Keratinocyte (primary cell): ENCODE data around the gene MFAP3L. TPM values are rescaled to one million over a fixed set of nuclear protein-coding genes. Genes with fewer than 3 reads are reported as not detected.

Source experiments
- DNase-seq: peaks from one replicate; pipeline ENCODE4 v3.0.0-alpha.2; 2011; ENCODE audit warnings: low read depth, missing footprints, low spot score
- FAIRE-seq: peaks from 2 replicates; lab custom pipeline; 2011; peaks lifted over from hg19 to GRCh38; lab: Jason Lieb, UNC
- H2AFZ ChIP-seq: 2 replicates; pipeline ENCODE4 v1.6.0; 2012; ENCODE audit warnings: low read length, control low read depth, inconsistent platforms; ENCODE audit not compliant: control insufficient read depth
- H3K27ac ChIP-seq: 2 replicates; pipeline ENCODE4 v1.5.1; 2011; ENCODE audit warnings: low read length; ENCODE audit not compliant: control insufficient read depth, insufficient read depth
- H3K27me3 ChIP-seq: 3 replicates; pipeline ENCODE4 v1.6.0; 2011; ENCODE audit warnings: low read length; ENCODE audit not compliant: control insufficient read depth, insufficient read depth; ENCODE audit errors: extremely low read depth
- H3K36me3 ChIP-seq, 2 experiments: 2 replicates in 1 of 2; 3 replicates in 1 of 2; pipeline ENCODE4 v1.5.1; 2011; ENCODE audit warnings: low read length in 2 of 2, mild to moderate bottlenecking in 1 of 2; ENCODE audit not compliant: control insufficient read depth in 2 of 2, insufficient read depth in 2 of 2; ENCODE audit errors: extremely low read depth in 1 of 2
- H3K4me1 ChIP-seq: 3 replicates; pipeline ENCODE4 v1.5.1; 2011; ENCODE audit warnings: low read length; ENCODE audit not compliant: control insufficient read depth, insufficient read depth; ENCODE audit errors: extremely low read depth
- H3K4me2 ChIP-seq: 3 replicates; pipeline ENCODE4 v1.6.0; 2011; ENCODE audit warnings: low read depth, low read length; ENCODE audit not compliant: control insufficient read depth, insufficient read depth; ENCODE audit errors: extremely low read depth
- H3K4me3 ChIP-seq, 3 experiments: fragments of 200-600 bp in 1 of 3; sonication (generic) in 1 of 3; 2 replicates in 2 of 3; 3 replicates in 1 of 3; pipeline ENCODE4 v1.5.1; 2011 to 2016; ENCODE audit warnings: low read length in 3 of 3, mild to moderate bottlenecking in 3 of 3, control low read depth in 2 of 3, inconsistent platforms in 1 of 3, low read depth in 1 of 3, mixed read lengths in 1 of 3, mixed run types in 1 of 3, moderate library complexity in 1 of 3; ENCODE audit not compliant: control insufficient read depth in 2 of 3, insufficient read depth in 2 of 3; ENCODE audit errors: extremely low read depth in 1 of 3
- H3K79me2 ChIP-seq: 2 replicates; pipeline ENCODE4 v1.6.0; 2012; ENCODE audit warnings: low read length; ENCODE audit not compliant: control insufficient read depth, insufficient read depth
- H3K9ac ChIP-seq: 3 replicates; pipeline ENCODE4 v1.6.0; 2011; ENCODE audit warnings: low read length; ENCODE audit not compliant: control insufficient read depth, insufficient read depth; ENCODE audit errors: extremely low read depth
- H3K9me1 ChIP-seq: 3 replicates; pipeline ENCODE4 v1.6.0; 2011; ENCODE audit warnings: low read length; ENCODE audit not compliant: control insufficient read depth, insufficient read depth; ENCODE audit errors: extremely low read depth
- H3K9me3 ChIP-seq: 2 replicates; pipeline ENCODE4 v1.5.1; 2012; ENCODE audit warnings: low read depth, low read length; ENCODE audit not compliant: control insufficient read depth
- H4K20me1 ChIP-seq: 3 replicates; pipeline ENCODE4 v1.6.0; 2011; ENCODE audit warnings: low read length; ENCODE audit not compliant: control insufficient read depth, insufficient read depth; ENCODE audit errors: extremely low read depth
- EZH2 ChIP-seq: IDR thresholded peaks from one replicate; pipeline ENCODE4 v1.6.1; 2012; ENCODE audit warnings: inconsistent platforms, mild to moderate bottlenecking, low read length, moderate library complexity
- dilution Hi-C: fragments of 300-500 bp; cut with MboI; formaldehyde crosslinking; loops from one replicate; pipeline ENCODE4 v1.7.0; 2020; ENCODE audit warnings: low sequenced_read_pairs; ENCODE audit not compliant: extremely low pct_ligation_motif_present
- polyA plus RNA-seq, 5 experiments: library from polyadenylated mRNA; depleted of rRNA in 3 of 5; stranded (reverse) in 3 of 5; stranded (forward) in 1 of 5; unstranded in 1 of 5; fragments of >200 nt; gene quantifications; 1 replicate in 1 of 5; 2 replicates in 3 of 5; 3 replicates in 1 of 5; pipeline versions ENCODE4 v1.2.1 to v1.2.3, GENCODE V29; 2011 to 2012; ENCODE audit warnings: missing spikeins in 2 of 5, low read depth in 1 of 5, low replicate concordance in 1 of 5
- TF ChIP-seq, protein P1 (sequence below), 3 experiments: IDR thresholded peaks in 1 of 3; conservative IDR thresholded peaks in 1 of 3; optimal IDR thresholded peaks in 1 of 3; 2 replicates in 2 of 3; 3 replicates in 1 of 3; pipeline versions ENCODE3 to v1.5.1; 2011; ENCODE audit warnings: low read length in 3 of 3, mild to moderate bottlenecking in 3 of 3, moderate library complexity in 2 of 3, control low read depth in 1 of 3, inconsistent platforms in 1 of 3; ENCODE audit not compliant: insufficient read depth in 2 of 3; ENCODE audit errors: extremely low read depth in 1 of 3

The MFAP3L gene
- polyA plus RNA-seq, 1 donor (not counting 4 experiments of a cell fraction or from before 2014, with no cell fraction given), result 7.6 TPM

DNA sequence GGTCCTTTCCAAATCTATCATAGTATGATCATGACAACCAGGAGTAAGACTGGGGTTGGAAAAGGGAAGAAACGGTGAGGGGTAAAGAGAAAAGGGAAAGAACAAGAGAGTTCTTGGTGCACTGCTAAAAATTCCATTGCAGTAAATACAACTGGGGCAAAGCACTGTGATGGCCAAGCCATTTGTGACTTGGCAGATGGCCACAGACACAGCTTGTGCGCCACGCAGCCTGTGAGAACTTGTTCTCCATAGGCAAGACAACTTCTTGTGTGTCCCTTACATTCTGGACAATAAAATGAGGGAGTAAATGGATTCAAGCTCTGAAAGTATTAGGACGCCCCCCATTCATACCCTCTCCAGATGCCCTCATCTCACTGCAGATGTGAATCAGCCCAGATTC, 10.9 kb downstream of the MFAP3L start:
- H3K9ac ChIP-seq, result no peak overlapping the region
- H3K4me1 ChIP-seq, result no peaks in the 10 kb centered on the region
- H3K4me3 ChIP-seq, result no peak overlapping the region
- no peak overlapping the region for H2AFZ ChIP-seq
- dilution Hi-C loops, result no loop called here
- no peak for DNase-seq
- H3K9me1 ChIP-seq, result no peaks in the 10 kb centered on the region
- H3K27ac ChIP-seq, result no peak overlapping the region
- H3K27me3 ChIP-seq, result no peaks in the 10 kb centered on the region
- H4K20me1 ChIP-seq, result no peaks in the 10 kb centered on the region
- H3K79me2 ChIP-seq, result no peaks in the 10 kb centered on the region
- no peaks in the 10 kb centered on the region for H3K9me3 ChIP-seq
- H3K4me2 ChIP-seq, result no peak overlapping the region
- no peak for FAIRE-seq
- TF ChIP-seq, protein P1, sequence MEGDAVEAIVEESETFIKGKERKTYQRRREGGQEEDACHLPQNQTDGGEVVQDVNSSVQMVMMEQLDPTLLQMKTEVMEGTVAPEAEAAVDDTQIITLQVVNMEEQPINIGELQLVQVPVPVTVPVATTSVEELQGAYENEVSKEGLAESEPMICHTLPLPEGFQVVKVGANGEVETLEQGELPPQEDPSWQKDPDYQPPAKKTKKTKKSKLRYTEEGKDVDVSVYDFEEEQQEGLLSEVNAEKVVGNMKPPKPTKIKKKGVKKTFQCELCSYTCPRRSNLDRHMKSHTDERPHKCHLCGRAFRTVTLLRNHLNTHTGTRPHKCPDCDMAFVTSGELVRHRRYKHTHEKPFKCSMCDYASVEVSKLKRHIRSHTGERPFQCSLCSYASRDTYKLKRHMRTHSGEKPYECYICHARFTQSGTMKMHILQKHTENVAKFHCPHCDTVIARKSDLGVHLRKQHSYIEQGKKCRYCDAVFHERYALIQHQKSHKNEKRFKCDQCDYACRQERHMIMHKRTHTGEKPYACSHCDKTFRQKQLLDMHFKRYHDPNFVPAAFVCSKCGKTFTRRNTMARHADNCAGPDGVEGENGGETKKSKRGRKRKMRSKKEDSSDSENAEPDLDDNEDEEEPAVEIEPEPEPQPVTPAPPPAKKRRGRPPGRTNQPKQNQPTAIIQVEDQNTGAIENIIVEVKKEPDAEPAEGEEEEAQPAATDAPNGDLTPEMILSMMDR (optimal IDR thresholded peaks at IDR 0.05 in 1 of 3, IDR thresholded peaks at IDR 0.05 in 1 of 3, conservative IDR thresholded peaks at IDR 0.05 in 1 of 3; ENCODE audit: extremely low read depth in 1 of 3, insufficient read depth in 2 of 3, low read length in 3 of 3), result no peak
- no peak for TF ChIP-seq EZH2
- H3K36me3 ChIP-seq, result no peaks in the 10 kb centered on the region

DNA sequence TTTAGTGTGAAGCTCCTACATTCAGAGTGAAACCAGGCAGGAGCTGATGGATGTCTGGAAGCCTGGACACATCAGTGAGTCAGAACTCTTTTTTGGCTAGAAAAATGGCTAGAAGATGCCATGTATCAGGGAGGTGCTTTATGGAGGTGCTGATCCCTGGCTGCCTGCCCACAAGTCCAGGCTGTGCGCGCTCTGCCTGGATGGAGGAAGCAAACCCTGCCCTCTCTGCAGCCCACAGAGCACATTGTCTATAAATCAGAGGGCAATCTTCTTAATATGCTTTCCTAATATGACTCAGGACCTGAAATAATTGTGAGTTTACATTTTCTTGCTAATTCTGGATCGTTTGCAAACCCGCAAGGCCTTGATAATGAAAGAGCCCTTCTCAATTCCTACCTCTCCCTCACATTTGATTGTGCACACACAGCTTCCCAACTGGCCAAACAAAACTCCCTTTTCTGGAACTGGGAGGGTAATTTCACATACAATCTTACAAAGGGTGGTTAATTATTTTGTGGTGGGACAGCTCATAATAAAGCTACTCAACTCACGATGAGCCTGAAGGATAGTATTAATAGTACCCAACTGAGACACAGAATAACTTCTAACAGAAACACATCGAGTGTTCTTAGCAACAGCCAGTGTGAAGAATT, 11.7 kb downstream of the MFAP3L start:
- dilution Hi-C loops, result no loop called here
- Histone ChIP-seq H3K9me3 (no peaks in the 10 kb centered on the region), H3K27ac (no peak overlapping the region), H3K9ac (no peak overlapping the region), H3K4me3 (no peak overlapping the region), H3K79me2 (no peaks in the 10 kb centered on the region), H3K4me1 (no peaks in the 10 kb centered on the region), H3K4me2 (no peak overlapping the region), H3K36me3 (no peaks in the 10 kb centered on the region), H4K20me1 (no peaks in the 10 kb centered on the region), H2AFZ (no peak overlapping the region), H3K27me3 (no peaks in the 10 kb centered on the region), H3K9me1 (no peaks in the 10 kb centered on the region)
- TF ChIP-seq, protein P1 (optimal IDR thresholded peaks at IDR 0.05 in 1 of 3, IDR thresholded peaks at IDR 0.05 in 1 of 3, conservative IDR thresholded peaks at IDR 0.05 in 1 of 3; ENCODE audit: extremely low read depth in 1 of 3, insufficient read depth in 2 of 3, low read length in 3 of 3), result no peak
- TF ChIP-seq EZH2, result no peak
- DNase-seq, result no peak
- FAIRE-seq, result no peak
